HG03520 (cell line): ENCODE measurements around the gene FBLN7.

Experiments used
- ATAC-seq: cut with Tn5 transposase; IDR thresholded peaks from one replicate; pipeline ENCODE4 v1.9.1; 2021; ENCODE audit warnings: mild to moderate bottlenecking, moderate library complexity; ENCODE audit not compliant: unreplicated experiment

FBLN7 gene

DNA sequence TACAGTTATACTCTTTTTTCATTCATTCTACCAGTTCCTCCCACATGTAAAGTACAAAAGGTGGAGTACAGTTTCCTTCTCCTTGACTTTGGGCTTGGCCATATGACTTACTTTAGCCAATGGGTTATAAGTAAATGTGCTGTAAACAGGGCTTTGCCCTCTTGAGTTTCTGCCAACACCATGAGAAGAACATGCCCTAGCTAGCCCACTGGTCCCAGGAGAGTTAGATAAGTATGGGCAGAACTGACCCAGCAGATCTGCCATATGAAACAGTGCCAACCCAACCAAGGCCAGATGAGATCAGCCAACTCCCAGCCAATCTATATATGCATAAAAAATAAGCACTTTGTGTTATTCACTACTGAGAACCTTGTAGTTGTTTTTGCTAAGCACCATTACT lies 91.2 kb downstream of the FBLN7 start:
- ATAC-seq, result no peak

DNA sequence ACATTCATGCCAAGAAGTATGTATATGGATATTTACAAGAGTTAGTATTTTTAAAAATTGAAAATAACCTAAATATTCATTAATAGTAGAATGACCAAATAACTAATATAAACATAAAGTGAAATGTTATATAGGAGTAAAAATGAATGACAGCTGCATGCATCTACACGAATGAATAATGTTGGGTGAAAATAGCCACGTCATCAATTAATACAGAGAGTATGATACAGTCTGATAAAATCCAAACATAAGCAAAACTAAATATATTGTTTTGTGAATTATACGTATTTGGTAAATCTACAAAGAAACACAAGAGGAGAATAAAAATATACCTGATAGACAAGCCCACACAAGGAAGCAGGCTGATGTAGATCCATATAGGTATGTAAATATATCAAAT lies 92.2 kb downstream of the FBLN7 start:
- no peak for ATAC-seq
